Measurements from ENCODE around the gene RAB3B. TPM values are rescaled to one million over a fixed set of nuclear protein-coding genes. Genes with fewer than 3 reads are reported as not detected.

Gene RAB3B
- total RNA-seq, 1 donor from 2014 or later: 3.4 TPM

DNA sequence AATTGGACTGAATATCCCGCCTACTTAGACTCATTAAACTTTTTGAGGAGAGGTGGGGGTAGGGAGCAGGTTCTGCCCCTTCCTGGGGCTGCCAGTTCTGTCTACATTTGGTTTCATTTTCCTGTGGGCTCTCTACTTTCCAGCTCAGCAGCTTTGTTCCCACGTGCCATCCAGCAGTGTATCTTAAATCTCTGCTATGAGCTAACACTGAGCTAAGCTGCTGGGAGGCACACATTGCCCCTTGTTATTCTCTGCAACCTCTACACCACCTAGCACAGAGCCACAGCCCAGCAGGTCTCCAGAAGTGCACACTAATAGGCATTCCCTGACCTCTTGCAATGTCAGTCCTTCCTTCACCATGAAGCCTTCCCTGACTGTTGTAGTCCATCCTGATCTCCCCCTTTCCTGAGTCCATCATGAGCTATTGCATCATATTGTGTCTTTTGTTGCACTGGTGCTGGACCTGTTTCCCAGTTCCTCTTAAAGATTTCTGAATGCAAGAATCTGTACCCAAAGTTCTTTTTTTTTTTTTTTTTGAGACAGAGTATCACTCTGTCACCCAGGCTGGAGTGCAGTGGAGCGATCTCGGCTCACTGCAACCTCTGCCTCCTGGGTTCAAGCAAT, 83.3 kb downstream of the RAB3B start:
- no peak for FAIRE-seq
- no peak overlapping the region for H3K4me3 ChIP-seq (ENCODE audit: low read depth, low read length)
- H3K27me3 ChIP-seq (ENCODE audit: control insufficient read depth, insufficient read depth, low read length): no peaks in the 10 kb centered on the region
- H3K36me3 ChIP-seq (ENCODE audit: control insufficient read depth, insufficient read depth, low read length): no peaks in the 10 kb centered on the region
- no peak for DNase-seq (ENCODE audit: low read depth)
- TF ChIP-seq, protein P1, sequence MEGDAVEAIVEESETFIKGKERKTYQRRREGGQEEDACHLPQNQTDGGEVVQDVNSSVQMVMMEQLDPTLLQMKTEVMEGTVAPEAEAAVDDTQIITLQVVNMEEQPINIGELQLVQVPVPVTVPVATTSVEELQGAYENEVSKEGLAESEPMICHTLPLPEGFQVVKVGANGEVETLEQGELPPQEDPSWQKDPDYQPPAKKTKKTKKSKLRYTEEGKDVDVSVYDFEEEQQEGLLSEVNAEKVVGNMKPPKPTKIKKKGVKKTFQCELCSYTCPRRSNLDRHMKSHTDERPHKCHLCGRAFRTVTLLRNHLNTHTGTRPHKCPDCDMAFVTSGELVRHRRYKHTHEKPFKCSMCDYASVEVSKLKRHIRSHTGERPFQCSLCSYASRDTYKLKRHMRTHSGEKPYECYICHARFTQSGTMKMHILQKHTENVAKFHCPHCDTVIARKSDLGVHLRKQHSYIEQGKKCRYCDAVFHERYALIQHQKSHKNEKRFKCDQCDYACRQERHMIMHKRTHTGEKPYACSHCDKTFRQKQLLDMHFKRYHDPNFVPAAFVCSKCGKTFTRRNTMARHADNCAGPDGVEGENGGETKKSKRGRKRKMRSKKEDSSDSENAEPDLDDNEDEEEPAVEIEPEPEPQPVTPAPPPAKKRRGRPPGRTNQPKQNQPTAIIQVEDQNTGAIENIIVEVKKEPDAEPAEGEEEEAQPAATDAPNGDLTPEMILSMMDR (IDR thresholded peaks at IDR 0.05; ENCODE audit: insufficient read depth, low read length, severe bottlenecking): no peak

DNA sequence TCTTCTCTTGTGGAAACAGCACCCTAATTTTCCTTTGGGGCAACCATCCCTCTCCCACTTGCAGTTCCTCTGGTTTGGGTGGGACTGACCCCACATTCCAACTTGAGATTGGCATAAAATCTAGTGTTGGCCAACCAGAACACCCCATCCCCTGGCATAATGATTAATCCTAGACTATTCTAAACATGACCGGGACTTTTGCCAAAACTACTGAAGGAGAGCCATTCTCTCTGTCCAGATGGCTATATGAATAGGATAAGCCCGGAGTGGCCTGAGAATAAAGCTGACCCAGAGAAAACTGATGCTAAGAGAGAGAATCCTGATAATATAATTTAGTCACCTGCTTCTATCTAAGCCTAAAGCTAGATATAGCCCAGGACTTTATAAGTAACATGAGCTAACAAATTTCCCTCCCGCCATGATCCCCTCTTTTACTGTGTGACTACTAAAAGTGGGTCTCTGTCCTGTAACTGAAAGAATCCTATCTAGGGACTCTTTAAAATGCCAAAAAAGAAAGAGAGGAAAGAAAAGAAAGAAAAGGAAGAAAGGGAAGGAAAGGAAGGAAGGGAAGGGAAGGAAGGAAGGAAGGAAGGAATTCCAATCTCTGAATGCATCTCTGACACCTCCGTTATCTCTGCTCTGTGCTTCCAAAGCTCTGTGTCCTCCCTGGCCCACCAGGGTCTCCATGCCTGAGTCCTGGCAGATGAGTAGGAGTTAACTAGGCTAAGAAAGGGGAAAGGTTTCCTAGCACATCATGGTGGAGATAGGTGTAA, 84.0 kb downstream of the RAB3B start:
- Histone ChIP-seq H3K36me3 (ENCODE audit: control insufficient read depth, insufficient read depth, low read length) (no peaks in the 10 kb centered on the region), H3K4me3 (ENCODE audit: low read depth, low read length) (no peak overlapping the region), H3K27me3 (ENCODE audit: control insufficient read depth, insufficient read depth, low read length) (no peaks in the 10 kb centered on the region)
- FAIRE-seq (no peak), DNase-seq (ENCODE audit: low read depth) (no peak)
- TF ChIP-seq, protein P1 (IDR thresholded peaks at IDR 0.05; ENCODE audit: insufficient read depth, low read length, severe bottlenecking): no peak

DNA sequence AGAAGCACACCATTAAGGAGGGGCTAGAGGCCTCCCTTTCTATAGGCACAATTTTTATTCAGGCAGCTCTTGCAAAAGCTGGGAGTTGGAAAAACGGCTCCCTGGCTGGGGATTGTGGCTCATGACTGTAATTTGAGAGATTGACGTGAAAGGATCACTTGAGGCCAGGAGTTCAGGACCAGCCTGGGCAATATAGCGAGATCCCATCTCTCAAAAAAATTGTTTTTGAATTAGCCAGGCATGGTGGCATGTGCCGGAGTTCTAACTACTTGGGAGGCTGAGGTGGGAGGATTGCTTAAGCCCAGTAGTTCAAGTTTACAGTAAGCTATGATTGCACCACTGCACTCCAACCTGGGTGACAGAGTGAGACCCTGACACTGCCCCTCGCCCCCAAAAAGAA, 88.0 kb downstream of the RAB3B start:
- TF ChIP-seq, protein P1 (IDR thresholded peaks at IDR 0.05; ENCODE audit: insufficient read depth, low read length, severe bottlenecking): no peak
- no peak for DNase-seq (ENCODE audit: low read depth)
- Histone ChIP-seq H3K36me3 (ENCODE audit: control insufficient read depth, insufficient read depth, low read length) (no peaks in the 10 kb centered on the region), H3K27me3 (ENCODE audit: control insufficient read depth, insufficient read depth, low read length) (no peaks in the 10 kb centered on the region), H3K4me3 (ENCODE audit: low read depth, low read length) (no peak overlapping the region)
- FAIRE-seq: no peak

DNA sequence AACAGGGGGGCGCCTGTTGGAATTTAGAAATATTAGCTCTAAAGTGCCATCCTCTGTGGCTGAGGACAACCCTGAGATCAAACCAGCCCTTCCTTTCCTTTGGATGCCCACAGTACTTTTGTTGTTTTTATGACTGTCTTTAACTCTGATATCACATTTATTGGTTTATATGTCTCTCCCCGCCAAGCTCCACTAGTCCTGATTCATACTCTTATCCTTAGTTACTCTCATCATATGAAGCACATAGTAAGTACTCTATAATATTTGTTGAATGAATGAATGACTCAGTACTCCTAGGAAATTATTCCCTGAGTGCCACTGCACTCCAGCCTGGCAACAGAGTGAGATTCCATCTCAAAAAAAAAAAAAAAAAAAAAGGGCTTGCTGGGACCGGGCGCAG, 89.3 kb downstream of the RAB3B start:
- DNase-seq (ENCODE audit: low read depth) (no peak), FAIRE-seq (no peak)
- Histone ChIP-seq H3K27me3 (ENCODE audit: control insufficient read depth, insufficient read depth, low read length) (no peaks in the 10 kb centered on the region), H3K36me3 (ENCODE audit: control insufficient read depth, insufficient read depth, low read length) (no peaks in the 10 kb centered on the region), H3K4me3 (ENCODE audit: low read depth, low read length) (no peak overlapping the region)
- TF ChIP-seq, protein P1 (IDR thresholded peaks at IDR 0.05; ENCODE audit: insufficient read depth, low read length, severe bottlenecking): no peak

DNA sequence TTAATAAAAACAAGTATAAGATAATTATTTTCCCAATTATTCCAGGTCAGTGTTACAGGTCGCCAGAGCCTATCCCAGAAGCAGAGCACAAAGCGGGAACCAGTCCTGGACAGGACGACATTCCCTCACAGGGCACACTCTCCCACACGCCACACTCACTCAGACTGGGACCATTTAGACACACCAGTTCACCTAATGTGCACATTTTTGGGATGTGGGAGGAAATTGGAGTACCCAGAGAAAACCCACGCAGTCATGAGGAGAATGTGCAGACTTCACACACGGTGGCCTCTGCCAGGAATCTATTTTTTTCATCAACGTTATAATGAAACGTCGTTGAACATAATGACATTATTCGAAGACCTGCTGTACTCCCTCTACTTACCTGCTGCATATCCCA, 91.5 kb downstream of the RAB3B start:
- DNase-seq (ENCODE audit: low read depth): no peak
- H3K4me3 ChIP-seq (ENCODE audit: low read depth, low read length): no peak overlapping the region
- no peak for FAIRE-seq
- no peaks in the 10 kb centered on the region for H3K27me3 ChIP-seq (ENCODE audit: control insufficient read depth, insufficient read depth, low read length)
- TF ChIP-seq, protein P1 (IDR thresholded peaks at IDR 0.05; ENCODE audit: insufficient read depth, low read length, severe bottlenecking): no peak
- H3K36me3 ChIP-seq (ENCODE audit: control insufficient read depth, insufficient read depth, low read length): no peaks in the 10 kb centered on the region

All from bronchial epithelial cell (primary cell).